Measurements from ENCODE around the gene TRIM15. TPM values are rescaled to one million over a fixed set of nuclear protein-coding genes. Genes with fewer than 3 reads are reported as not detected.

Gene TRIM15
- total and polyA plus RNA-seq, 10 donors, result 0.13 to 0.29 TPM; not detected in 8

DNA sequence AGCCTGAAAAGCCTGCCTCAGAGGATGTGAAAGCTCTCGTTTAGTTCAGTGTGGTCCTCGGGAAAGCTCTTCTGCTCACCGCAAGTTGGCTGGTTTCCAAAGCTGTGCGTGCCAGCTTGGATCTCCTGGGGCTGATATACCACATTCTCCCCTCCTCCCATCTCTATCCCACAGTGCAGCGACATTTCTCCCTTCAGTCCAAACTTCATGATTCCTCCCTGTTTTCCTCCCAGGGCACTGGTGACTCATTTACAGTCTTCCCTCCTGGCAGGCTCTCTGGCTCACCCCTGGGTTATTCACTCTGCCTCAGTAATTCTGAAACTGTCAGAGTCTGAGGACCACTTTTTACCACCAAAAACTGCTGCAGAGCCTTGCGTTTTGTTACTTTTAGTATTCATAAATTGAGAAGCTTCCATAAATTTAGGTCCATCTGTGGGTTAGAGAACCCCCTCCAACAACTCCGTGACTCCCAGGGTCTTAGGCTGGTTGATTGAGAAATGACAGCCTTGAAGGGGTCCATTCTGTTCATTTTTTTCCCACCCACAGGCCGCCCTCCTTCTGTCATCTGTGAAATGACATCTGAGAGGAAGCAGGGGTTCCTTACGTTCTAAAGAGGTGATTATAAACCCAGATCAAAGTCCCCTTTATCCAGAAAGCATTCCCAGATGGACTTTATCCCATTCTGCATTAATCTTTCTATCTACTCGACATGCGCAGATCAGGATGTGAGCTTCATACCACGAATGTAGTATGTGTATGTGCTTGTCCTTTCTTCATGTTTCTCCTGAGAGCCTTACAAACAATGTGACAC, 8.4 kb upstream of the TRIM15 start:
- TF ChIP-seq POLR2A (IDR thresholded peaks at IDR 0.05), result no peak
- TF ChIP-seq POLR2AphosphoS5 (IDR thresholded peaks at IDR 0.05), result no peak
- TF ChIP-seq, protein P1, sequence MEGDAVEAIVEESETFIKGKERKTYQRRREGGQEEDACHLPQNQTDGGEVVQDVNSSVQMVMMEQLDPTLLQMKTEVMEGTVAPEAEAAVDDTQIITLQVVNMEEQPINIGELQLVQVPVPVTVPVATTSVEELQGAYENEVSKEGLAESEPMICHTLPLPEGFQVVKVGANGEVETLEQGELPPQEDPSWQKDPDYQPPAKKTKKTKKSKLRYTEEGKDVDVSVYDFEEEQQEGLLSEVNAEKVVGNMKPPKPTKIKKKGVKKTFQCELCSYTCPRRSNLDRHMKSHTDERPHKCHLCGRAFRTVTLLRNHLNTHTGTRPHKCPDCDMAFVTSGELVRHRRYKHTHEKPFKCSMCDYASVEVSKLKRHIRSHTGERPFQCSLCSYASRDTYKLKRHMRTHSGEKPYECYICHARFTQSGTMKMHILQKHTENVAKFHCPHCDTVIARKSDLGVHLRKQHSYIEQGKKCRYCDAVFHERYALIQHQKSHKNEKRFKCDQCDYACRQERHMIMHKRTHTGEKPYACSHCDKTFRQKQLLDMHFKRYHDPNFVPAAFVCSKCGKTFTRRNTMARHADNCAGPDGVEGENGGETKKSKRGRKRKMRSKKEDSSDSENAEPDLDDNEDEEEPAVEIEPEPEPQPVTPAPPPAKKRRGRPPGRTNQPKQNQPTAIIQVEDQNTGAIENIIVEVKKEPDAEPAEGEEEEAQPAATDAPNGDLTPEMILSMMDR (IDR thresholded peaks at IDR 0.05 in 8 of 11, conservative IDR thresholded peaks at IDR 0.05 in 3 of 11), result no peak
- Histone ChIP-seq H3K9me3 (no peaks in the 10 kb centered on the region), H3K4me1 (peaks cover 0 to 28% (median 12%) of the 10 kb centered on the region in 6 donors), H3K4me3 (no peak overlapping the region), H3K27me3 (replicated peaks in 1 of 7) (peaks cover 0 to 14% (median 0%) of the 10 kb centered on the region in 7 donors), H3K27ac (no peak overlapping the region), H3K36me3 (no peaks in the 10 kb centered on the region)
- DNase-seq, result no peak
- 67 to 83% (median 81%) methylated on average over 12 of the region's 12 CpGs for WGBS, 5 donors
- intact Hi-C loops (cut with DNase I; ENCODE audit: low total_unique reads), result no loop called here

DNA sequence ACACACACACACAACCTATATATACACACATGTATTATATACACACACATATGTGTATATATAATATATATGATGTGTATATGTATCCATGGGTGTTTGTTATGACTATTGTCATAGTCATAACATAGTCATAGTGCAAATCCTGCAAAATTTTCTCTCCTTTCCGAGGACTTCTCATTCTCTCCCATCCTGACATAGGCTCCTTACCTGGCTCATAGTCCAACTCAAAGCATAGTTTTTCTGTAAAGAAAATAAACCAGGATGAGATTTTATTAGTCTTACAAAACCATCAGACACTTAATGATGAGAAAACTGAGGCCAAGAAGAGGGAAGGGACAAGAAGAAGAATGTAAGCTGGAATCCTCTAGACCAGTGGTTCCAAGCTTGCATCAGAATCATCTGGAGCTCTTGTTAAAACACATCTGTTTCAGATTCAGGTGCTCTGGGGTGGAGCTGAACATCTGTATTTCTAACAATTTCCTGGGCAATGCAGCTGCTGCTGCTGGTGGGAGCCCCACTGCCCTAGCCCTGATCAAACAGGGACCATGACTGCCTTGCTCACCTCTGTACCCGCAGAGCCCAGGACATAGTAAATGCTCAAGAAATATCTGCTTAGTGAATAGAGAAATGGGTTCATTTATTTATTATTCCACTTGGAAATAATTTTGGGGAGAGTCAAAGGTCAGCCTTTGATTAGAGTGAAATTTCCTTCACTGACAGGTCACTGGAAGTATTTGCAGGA, 7.7 kb upstream of the TRIM15 start:
- Histone ChIP-seq H3K4me3 (no peak overlapping the region), H3K4me1 (peaks cover 0 to 28% (median 12%) of the 10 kb centered on the region in 6 donors), H3K27ac (peak overlapping the region in 1 of 8 donors; percentile 30), H3K36me3 (no peaks in the 10 kb centered on the region), H3K27me3 (replicated peaks in 1 of 7) (peaks cover 0 to 14% (median 0%) of the 10 kb centered on the region in 7 donors), H3K9me3 (no peaks in the 10 kb centered on the region)
- no peak for DNase-seq
- intact Hi-C loops (cut with DNase I; ENCODE audit: low total_unique reads), result no loop called here
- TF ChIP-seq, protein P1 (IDR thresholded peaks at IDR 0.05 in 8 of 11, conservative IDR thresholded peaks at IDR 0.05 in 3 of 11), result no peak
- TF ChIP-seq POLR2A (IDR thresholded peaks at IDR 0.05), result no peak
- no peak for TF ChIP-seq POLR2AphosphoS5 (IDR thresholded peaks at IDR 0.05)
- 85 to 93% (median 90%) methylated on average over 2 of the region's 2 CpGs for WGBS, 5 donors

DNA sequence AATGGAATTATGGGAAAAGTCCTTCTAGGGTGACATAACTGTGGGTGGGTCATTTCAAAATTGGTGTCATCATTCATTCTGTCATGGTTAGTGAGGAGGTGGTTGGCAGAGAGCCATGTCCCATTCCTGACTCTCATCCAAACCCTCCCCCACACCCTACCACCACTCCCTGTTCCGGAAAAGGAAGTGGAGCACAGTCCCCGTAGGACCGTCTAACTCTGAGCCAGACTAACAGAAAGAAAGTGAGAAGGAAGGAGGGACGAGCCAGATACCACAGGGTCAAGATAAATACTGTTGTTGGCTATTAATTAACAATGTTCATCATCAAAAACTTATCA, 7.1 kb upstream of the TRIM15 start:
- peak overlapping the region in 2 of 8 donors; percentile 1 to 26 for H3K27ac ChIP-seq
- peaks cover 0 to 14% (median 0%) of the 10 kb centered on the region in 7 donors for H3K27me3 ChIP-seq (replicated peaks in 1 of 7)
- TF ChIP-seq POLR2A (IDR thresholded peaks at IDR 0.05) (no peak), POLR2AphosphoS5 (IDR thresholded peaks at IDR 0.05) (peak in 1 of 3 donors; percentile 31)
- TF ChIP-seq, protein P1 (IDR thresholded peaks at IDR 0.05 in 8 of 11, conservative IDR thresholded peaks at IDR 0.05 in 3 of 11), result no peak
- 19 to 46% (median 32%) methylated on average over 4 of the region's 4 CpGs for WGBS, 5 donors
- intact Hi-C loops (cut with DNase I; ENCODE audit: low total_unique reads), result no loop called here
- H3K4me1 ChIP-seq, result peaks cover 0 to 28% (median 12%) of the 10 kb centered on the region in 6 donors
- no peaks in the 10 kb centered on the region for H3K36me3 ChIP-seq
- no peak overlapping the region for H3K4me3 ChIP-seq
- no peaks in the 10 kb centered on the region for H3K9me3 ChIP-seq
- no peak for DNase-seq

DNA sequence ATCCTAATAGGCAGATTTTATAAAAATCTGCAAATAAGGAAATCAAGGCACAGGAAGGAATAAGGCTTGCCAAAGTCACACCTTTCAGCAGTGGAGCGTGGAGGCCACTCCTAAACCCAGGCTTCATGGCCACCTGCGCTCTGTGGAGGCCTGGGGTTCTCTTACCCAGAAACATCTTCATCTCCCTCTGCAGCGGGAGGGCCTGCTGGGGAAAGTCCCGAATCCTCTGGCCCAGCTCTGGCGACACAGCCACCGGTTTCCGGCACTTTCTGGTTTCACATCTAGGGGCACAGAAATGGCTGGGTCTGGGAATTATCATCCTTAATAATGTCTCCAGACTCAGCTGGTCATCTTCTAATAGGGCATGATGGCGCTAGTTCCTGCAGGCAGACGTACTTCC, 6.6 kb upstream of the TRIM15 start:
- Histone ChIP-seq H3K36me3 (no peaks in the 10 kb centered on the region), H3K4me1 (peaks cover 0 to 28% (median 10%) of the 10 kb centered on the region in 6 donors), H3K9me3 (no peaks in the 10 kb centered on the region), H3K4me3 (no peak overlapping the region), H3K27me3 (replicated peaks in 1 of 7) (peaks cover 0 to 14% (median 0%) of the 10 kb centered on the region in 7 donors), H3K27ac (peak overlapping the region in 2 of 8 donors; percentile 1 to 26)
- intact Hi-C loops (cut with DNase I; ENCODE audit: low total_unique reads), result no loop called here
- DNase-seq, result no peak
- TF ChIP-seq POLR2A (IDR thresholded peaks at IDR 0.05), result no peak
- TF ChIP-seq, protein P1 (IDR thresholded peaks at IDR 0.05 in 8 of 11, conservative IDR thresholded peaks at IDR 0.05 in 3 of 11), result no peak
- TF ChIP-seq POLR2AphosphoS5 (IDR thresholded peaks at IDR 0.05), result no peak
- WGBS, 5 donors, result 77 to 92% (median 86%) methylated on average over 9 of the region's 9 CpGs
